Gastrocnemius medialis (tissue), 4 donors: ENCODE data around the gene GABRA5.

Experiments
- CTCF ChIP-seq, 5 experiments: fragments of 450-650 bp in 3 of 5; fragments of 200-600 bp in 2 of 5; sonication (generic) in 2 of 5; IDR thresholded peaks in 4 of 5; conservative IDR thresholded peaks in 1 of 5; 1 replicate in 4 of 5; 2 replicates in 1 of 5; pipeline ENCODE4 v1.5.1; 2016 to 2019; ENCODE audit warnings: antibody characterized with exemption in 5 of 5, mild to moderate bottlenecking in 3 of 5, moderate library complexity in 3 of 5
- POLR2A ChIP-seq, 2 donors: fragments of 450-650 bp; IDR thresholded peaks; one replicate each; pipeline ENCODE4 v1.6.1; 2017; ENCODE audit warnings: antibody characterized with exemption in 2 of 2, mild to moderate bottlenecking in 2 of 2, moderate library complexity in 2 of 2

GRCh38 chr15:26983822-26984221 is 117.0 kb downstream of the GABRA5 start:
- TF ChIP-seq CTCF (IDR thresholded peaks at IDR 0.05 in 4 of 5, conservative IDR thresholded peaks at IDR 0.05 in 1 of 5): no peak
- no peak for TF ChIP-seq POLR2A (IDR thresholded peaks at IDR 0.05)
